ENCODE results near the gene CEP164. TPM values are rescaled to one million over a fixed set of nuclear protein-coding genes. Genes with fewer than 3 reads are reported as not detected.

Gene CEP164
- total RNA-seq, 1 donor from 2014 or later, result 36.1 TPM

- Histone ChIP-seq H3K27me3 (ENCODE audit: insufficient read depth, low read length) (no peaks in the 10 kb centered on the region), H3K4me2 (ENCODE audit: low read length) (no peak overlapping the region), H3K4me1 (ENCODE audit: insufficient read depth, low read length) (no peaks in the 10 kb centered on the region), H3K36me3 (ENCODE audit: insufficient read depth, low read length) (peaks cover 23% of the 10 kb centered on the region), H3K9ac (ENCODE audit: low read length) (no peak overlapping the region), H3K4me3 (ENCODE audit: insufficient read depth, low read depth, low read length) (no peak overlapping the region), H2AFZ (ENCODE audit: low read depth, low read length) (no peak overlapping the region), H3K79me2 (ENCODE audit: insufficient read depth, low read length) (no peaks in the 10 kb centered on the region), H4K20me1 (ENCODE audit: insufficient read depth, low read length) (peaks cover 5% of the 10 kb centered on the region), H3K9me3 (ENCODE audit: insufficient read depth, low read depth, low read length) (no peaks in the 10 kb centered on the region), H3K27ac (ENCODE audit: low read depth, low read length) (no peak overlapping the region)
- Mint-ChIP-seq H3K27me3 (ENCODE audit: low read depth, unreplicated experiment) (no peaks in the 10 kb centered on the region), H3K36me3 (ENCODE audit: low read depth, unreplicated experiment) (peaks cover 44% of the 10 kb centered on the region), H3K9me3 (ENCODE audit: unreplicated experiment) (no peaks in the 10 kb centered on the region), H3K4me1 (ENCODE audit: low read depth, unreplicated experiment) (no peaks in the 10 kb centered on the region), H3K4me3 (ENCODE audit: unreplicated experiment) (no peak overlapping the region), H3K27ac (ENCODE audit: unreplicated experiment) (no peak overlapping the region)
- TF ChIP-seq EZH2 (IDR thresholded peaks at IDR 0.05; ENCODE audit: insufficient read depth, low read length), result no peak
- no peak for TF ChIP-seq CTCF (IDR thresholded peaks at IDR 0.05; ENCODE audit: insufficient read depth, low read depth, low read length)
- FAIRE-seq (no peak), DNase-seq (ENCODE audit: low read depth) (no peak)
These were observed 48.9 kb downstream of the CEP164 start for GRCh38 chr11:117376517-117376916.

DNA sequence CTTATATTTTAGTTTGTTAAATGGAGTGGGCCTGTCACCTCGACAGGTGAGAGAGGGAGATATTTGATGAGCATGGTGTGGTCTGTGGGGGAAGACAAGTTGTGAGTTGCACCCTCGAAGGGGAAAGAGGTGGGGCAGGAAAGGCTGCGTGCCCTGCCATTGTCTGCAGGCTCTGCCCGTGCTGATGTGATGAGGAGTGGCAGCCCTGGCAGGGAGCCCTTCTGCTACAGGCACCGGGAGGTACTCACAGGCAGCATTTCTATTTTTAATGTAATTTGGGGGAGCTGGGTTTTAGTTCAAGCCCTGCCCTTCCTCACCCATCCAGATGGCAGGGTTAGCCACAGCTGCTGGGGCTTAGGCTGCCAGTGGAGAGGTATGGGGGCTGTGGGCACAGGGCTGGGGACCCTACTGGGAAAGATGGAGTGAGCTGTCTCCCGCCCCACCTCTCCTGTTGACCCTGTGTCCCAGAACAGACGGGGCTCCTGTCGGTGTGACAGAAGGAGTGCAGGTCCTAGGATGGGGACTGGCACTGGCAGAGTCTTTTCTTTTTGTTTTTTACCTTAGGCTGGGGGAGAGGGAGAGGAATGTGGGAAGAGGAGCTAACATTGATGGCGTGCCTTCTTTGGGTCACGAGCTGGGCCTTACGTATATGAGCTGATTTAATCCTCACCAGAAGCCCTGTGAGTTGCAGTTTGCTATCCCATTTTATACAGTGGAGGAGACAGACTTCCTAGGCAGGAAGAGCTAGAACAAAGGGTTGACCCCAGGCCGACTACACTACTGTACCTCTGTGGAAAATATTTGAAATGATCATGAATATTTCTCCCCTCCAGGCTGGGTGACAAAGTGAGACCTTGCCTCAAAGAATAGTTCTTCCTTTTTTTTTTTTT is 51.6 kb downstream of the CEP164 start:
- Histone ChIP-seq H3K27me3 (ENCODE audit: insufficient read depth, low read length) (no peaks in the 10 kb centered on the region), H3K36me3 (ENCODE audit: insufficient read depth, low read length) (peaks cover 21% of the 10 kb centered on the region), H3K79me2 (ENCODE audit: insufficient read depth, low read length) (no peaks in the 10 kb centered on the region), H3K4me2 (ENCODE audit: low read length) (no peak overlapping the region), H3K4me1 (ENCODE audit: insufficient read depth, low read length) (peaks cover 9% of the 10 kb centered on the region), H3K27ac (ENCODE audit: low read depth, low read length) (no peak overlapping the region), H3K9me3 (ENCODE audit: insufficient read depth, low read depth, low read length) (no peaks in the 10 kb centered on the region), H2AFZ (ENCODE audit: low read depth, low read length) (no peak overlapping the region), H4K20me1 (ENCODE audit: insufficient read depth, low read length) (peaks cover 20% of the 10 kb centered on the region), H3K4me3 (ENCODE audit: insufficient read depth, low read depth, low read length) (no peak overlapping the region), H3K9ac (ENCODE audit: low read length) (no peak overlapping the region)
- Mint-ChIP-seq H3K27me3 (ENCODE audit: low read depth, unreplicated experiment) (no peaks in the 10 kb centered on the region), H3K36me3 (ENCODE audit: low read depth, unreplicated experiment) (peaks cover 37% of the 10 kb centered on the region), H3K4me3 (ENCODE audit: unreplicated experiment) (no peak overlapping the region), H3K9me3 (ENCODE audit: unreplicated experiment) (no peaks in the 10 kb centered on the region), H3K27ac (ENCODE audit: unreplicated experiment) (no peak overlapping the region), H3K4me1 (ENCODE audit: low read depth, unreplicated experiment) (peaks cover 10% of the 10 kb centered on the region)
- FAIRE-seq (no peak), DNase-seq (ENCODE audit: low read depth) (no peak)
- no peak for TF ChIP-seq CTCF (IDR thresholded peaks at IDR 0.05; ENCODE audit: insufficient read depth, low read depth, low read length)
- TF ChIP-seq EZH2 (IDR thresholded peaks at IDR 0.05; ENCODE audit: insufficient read depth, low read length), result no peak

DNA sequence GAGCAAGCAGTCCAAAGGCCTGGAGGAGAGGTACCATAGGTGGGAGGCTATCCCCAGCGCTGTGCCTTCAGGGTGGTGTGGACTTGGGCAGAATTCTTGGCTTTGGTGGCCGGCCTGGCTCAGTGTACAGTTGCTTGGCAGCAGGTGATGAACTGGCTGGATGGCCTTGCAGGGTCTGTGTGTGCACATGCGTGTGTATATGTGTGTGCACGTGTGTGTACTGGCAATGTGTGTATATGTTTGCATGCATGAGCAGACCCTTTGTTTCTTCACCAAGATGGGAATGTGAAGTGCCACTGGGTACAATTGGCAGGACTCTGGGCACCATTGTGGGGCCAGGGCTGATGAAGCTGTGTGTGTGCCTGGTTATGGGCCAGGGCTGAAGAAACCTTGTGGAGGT is 53.0 kb downstream of the CEP164 start:
- H3K9me3 Mint-ChIP-seq (ENCODE audit: unreplicated experiment), result peaks cover 2% of the 10 kb centered on the region
- peaks cover 16% of the 10 kb centered on the region for H3K36me3 ChIP-seq (ENCODE audit: insufficient read depth, low read length)

More for the DNA sequence above, 53.0 kb downstream of the CEP164 start:
- Histone ChIP-seq H3K4me1 (ENCODE audit: insufficient read depth, low read length) (peaks cover 13% of the 10 kb centered on the region), H3K4me3 (ENCODE audit: insufficient read depth, low read depth, low read length) (no peak overlapping the region), H3K9me3 (ENCODE audit: insufficient read depth, low read depth, low read length) (no peaks in the 10 kb centered on the region), H3K27ac (ENCODE audit: low read depth, low read length) (no peak overlapping the region), H3K4me2 (ENCODE audit: low read length) (no peak overlapping the region), H3K9ac (ENCODE audit: low read length) (no peak overlapping the region), H3K27me3 (ENCODE audit: insufficient read depth, low read length) (no peaks in the 10 kb centered on the region), H2AFZ (ENCODE audit: low read depth, low read length) (no peak overlapping the region), H3K79me2 (ENCODE audit: insufficient read depth, low read length) (no peaks in the 10 kb centered on the region), H4K20me1 (ENCODE audit: insufficient read depth, low read length) (peaks cover 24% of the 10 kb centered on the region)
- H3K36me3 Mint-ChIP-seq (ENCODE audit: low read depth, unreplicated experiment), result peaks cover 42% of the 10 kb centered on the region
- no peak overlapping the region for H3K4me3 Mint-ChIP-seq (ENCODE audit: unreplicated experiment)
- H3K4me1 Mint-ChIP-seq (ENCODE audit: low read depth, unreplicated experiment), result peaks cover 10% of the 10 kb centered on the region
- FAIRE-seq (no peak), DNase-seq (ENCODE audit: low read depth) (no peak)
- no peaks in the 10 kb centered on the region for H3K27me3 Mint-ChIP-seq (ENCODE audit: low read depth, unreplicated experiment)
- H3K27ac Mint-ChIP-seq (ENCODE audit: unreplicated experiment), result no peak overlapping the region
- TF ChIP-seq CTCF (IDR thresholded peaks at IDR 0.05; ENCODE audit: insufficient read depth, low read depth, low read length), result no peak
- no peak for TF ChIP-seq EZH2 (IDR thresholded peaks at IDR 0.05; ENCODE audit: insufficient read depth, low read length)

Data from astrocyte (in vitro differentiated cells and primary cell).